NCI-H2227 (cell line): Measurements from ENCODE around the gene TBX5.

Source experiments
- DNase-seq: peaks from one replicate; lab custom pipeline; 2025; ENCODE audit not compliant: unreplicated experiment; lab: John Stamatoyannopoulos, UW

The TBX5 gene

DNA sequence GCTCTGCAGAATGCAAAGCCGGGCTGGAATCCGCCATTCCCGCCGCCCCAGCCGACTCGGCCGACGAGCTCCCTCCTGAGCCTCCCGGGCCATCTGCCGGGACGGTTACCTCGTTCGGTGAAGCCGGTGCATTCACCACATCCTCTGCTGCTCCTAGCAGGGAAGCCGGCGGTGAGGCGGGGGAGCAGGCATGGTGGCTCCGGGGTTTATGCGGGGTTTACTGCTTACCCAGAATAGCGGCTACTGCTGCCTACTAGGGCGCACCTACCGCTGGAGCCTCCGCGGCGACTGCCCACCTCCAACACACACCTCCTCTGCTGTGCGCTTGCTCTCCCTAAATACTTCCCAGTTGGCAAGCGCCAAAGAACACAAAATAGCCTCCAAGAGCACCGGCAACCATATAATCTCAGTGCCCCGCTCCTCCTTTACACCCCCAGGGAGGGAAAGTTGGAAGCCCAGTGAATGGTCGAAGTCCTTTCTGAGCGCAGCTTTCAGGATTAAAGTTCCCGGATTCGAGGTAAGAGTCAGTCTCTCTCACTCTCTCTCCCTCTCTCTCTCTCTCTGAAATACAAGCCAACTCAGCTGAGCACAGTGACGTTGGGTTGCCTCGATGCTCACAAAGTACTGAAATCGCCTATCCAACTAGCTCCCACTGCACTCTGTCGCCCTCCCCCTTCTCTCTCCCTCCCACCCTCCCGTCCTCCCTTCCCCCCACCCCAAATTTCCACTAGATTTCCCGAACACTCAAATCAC lies at the start of gene TBX5:
Gene TBX5 (minus strand): TSS at position 626 of the 753 bp plus-strand sequence. CDS start 2,246 bp downstream, outside the sequence.
- no peak for DNase-seq

DNA sequence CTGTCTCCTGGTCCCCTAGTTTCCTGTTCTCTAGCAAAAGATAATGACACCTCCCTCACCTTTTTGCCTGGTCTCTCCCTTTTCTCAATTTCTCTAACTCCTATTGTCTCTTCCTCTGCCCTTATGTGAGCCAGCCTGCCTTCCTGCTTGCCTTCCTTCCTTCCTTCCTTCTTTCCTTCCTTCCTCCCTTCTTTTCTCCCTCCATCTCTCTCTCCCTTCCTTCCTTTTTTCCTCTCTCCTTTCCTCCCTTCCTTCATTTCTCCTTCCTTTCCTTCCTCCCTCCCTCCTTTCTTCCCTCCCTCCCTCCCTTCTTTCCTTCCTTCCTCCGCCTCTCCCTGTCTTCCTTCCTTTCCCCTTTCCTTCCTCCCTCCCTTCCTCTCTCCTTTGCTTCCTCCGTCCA lies 45.7 kb upstream of the TBX5 start:
- DNase-seq, result no peak

DNA sequence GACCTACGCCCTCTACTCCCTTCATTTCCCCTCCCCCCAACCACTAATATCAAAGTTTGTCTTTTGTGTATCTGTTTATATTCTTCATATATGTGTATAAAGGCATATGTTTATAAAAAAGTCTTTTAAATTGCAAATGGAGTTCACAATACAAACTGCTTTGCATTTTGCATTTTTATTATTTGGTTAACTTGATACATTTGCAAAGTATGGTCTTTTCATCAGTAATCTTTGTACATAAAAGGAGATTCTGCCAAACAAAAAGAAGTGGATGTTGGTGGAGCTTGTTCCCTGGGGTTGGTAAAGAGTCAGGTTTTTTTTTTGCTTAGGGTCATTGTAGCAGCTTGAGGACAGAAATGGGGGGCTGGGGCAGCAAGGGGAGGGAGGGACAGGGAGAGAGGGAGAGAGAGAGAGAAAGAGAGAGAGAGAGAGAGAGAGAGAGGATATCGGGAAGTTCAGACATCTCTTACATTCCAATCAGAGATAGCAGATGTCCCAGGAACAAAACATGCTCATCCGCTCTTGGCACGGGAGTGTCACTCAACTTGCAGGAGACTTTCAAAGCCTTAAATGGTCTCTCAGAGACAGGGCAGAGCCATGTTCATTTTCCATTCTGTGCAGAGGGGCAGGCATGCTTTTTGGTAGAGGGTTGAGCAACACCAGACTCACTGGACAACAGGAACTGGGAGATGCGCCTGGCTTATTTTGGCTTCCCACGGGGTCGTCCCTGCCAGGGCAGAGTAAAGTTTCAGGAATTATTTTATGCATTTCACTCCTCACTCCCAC lies 44.8 kb upstream of the TBX5 start:
- DNase-seq, result no peak

- no peak for DNase-seq
Observed at GRCh38 chr12:114450019-114450418, 44.1 kb upstream of the TBX5 start.

DNA sequence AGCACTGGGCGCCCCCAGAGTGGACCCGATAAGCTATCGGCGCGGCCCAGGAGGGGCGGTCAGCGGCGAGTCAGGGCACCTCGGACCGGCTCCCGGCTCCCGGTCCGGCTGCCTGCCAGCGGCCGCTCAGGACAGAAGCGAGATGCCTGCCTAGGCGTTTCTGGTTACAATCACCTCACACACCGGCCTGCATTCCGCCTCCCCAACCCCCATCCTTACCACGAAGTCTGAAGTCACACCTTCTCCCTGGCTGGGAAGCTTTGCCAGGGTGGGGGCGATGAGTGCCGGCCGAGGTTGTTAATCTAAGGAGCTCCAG lies 42.6 kb upstream of the TBX5 start:
- DNase-seq, result no peak

GRCh38 chr12:114447799-114448617 lies 42.1 kb upstream of the TBX5 start:
- no peak for DNase-seq

DNA sequence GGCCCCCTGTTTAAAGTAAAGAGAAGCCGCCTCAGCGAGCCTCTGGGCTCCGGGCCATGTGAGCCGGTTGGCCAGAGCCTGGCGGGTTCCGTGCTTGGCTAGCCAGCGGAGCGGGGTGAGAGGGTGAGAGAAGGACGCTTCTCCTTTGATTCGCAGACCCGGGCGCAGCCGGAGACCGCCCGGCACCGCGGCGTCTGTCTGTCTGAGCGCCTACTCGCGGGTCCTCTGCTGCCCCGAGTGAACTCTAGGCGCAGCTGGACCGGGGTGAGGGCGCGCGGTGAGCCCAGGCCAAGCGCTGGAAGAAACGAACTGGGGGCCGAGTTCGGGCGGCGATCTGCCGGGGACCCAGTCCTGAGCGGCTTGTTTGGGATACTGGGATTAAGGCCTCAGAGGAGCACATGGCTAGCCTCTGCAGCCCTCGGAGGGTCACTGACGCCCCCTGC lies 41.4 kb upstream of the TBX5 start:
- DNase-seq, result no peak

GRCh38 chr12:114445401-114446323 lies 39.7 kb upstream of the TBX5 start:
- no peak for DNase-seq

- no peak for DNase-seq
Observed at GRCh38 chr12:114444422-114445279, 38.7 kb upstream of the TBX5 start.

GRCh38 chr12:114443607-114444421 lies 37.9 kb upstream of the TBX5 start:
- no peak for DNase-seq

DNA sequence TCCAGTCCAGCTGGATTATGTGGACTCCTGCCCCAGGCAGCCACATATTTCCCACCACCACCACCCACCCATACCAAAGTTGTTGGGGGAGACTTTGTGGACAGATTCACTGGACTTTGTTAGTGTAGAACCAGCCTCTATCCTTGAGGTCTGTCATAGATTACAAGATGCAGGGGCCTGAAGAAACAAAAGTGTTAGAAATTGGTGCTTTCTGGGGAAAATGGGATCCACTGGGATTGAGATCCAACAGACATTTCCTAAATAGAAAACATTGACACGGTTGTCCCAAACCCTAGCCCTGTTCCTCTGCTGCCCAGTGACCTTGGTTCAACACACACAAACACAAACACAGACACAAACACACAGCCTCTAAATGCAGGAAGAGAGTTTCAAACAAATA lies 36.6 kb upstream of the TBX5 start:
- no peak for DNase-seq

GRCh38 chr12:114441545-114441944 lies 35.6 kb upstream of the TBX5 start:
- no peak for DNase-seq

- no peak for DNase-seq
Observed at GRCh38 chr12:114441039-114441383, 35.1 kb upstream of the TBX5 start.

- no peak for DNase-seq
Observed at GRCh38 chr12:114440270-114441038, 34.5 kb upstream of the TBX5 start.

- no peak for DNase-seq
Observed at GRCh38 chr12:114439817-114440216, 33.9 kb upstream of the TBX5 start.

GRCh38 chr12:114439261-114439683 lies 33.3 kb upstream of the TBX5 start:
- no peak for DNase-seq

DNA sequence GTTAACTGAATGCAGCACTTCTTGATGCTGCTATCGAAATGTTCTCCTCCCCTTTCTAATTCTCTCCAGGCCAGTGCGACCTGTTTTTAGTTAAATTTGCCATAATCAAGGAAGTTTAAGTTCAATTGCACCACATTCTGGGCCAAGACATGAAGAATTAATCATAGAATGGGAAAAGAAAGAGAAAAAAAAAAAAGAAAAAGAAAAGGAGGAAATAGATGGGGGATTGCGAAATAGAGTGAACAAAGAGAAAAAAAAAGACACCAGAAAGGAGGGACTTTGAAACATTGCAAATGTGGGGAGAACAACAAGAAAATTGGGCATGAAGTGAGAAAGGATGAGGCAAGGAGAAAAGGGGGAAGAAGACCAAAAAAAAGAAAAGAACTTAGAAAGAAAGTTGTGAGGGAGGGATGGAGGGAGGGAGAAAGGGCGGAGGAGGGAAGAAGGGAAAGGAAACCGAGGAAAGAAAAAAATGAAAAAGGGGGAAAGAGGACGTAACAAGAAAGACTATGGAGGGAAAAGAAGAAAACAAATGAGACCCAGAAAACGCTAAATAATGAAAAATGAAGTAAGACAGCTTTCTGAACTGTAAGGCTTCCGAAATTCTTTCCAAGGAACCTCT lies 32.8 kb upstream of the TBX5 start:
- no peak for DNase-seq

DNA sequence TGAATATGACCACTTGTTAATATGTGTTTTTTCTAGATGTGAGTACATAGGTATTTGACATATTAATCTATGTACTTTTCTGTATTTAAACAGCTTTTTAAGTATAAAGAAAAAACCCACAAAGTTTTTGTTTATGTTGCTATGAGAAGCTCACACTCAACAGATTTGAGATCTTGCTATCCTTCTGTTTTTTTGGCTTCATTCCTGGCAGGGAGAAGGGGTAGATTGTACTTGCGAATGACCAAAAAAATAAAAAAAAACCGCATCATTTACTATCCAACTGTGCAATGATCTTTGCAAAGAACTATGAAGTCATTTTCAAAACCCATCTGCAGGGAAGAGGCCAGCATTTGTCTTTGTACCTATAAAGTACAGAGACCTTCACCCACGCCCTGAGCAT lies 28.4 kb upstream of the TBX5 start:
- no peak for DNase-seq
